ENCODE measurements around the gene STK31.
"Not testable (repeated sequence)": the region's sequence is repeated elsewhere in the genome, so short reads cannot be mapped to it uniquely, and the experiment has no call there.

The STK31 gene

DNA sequence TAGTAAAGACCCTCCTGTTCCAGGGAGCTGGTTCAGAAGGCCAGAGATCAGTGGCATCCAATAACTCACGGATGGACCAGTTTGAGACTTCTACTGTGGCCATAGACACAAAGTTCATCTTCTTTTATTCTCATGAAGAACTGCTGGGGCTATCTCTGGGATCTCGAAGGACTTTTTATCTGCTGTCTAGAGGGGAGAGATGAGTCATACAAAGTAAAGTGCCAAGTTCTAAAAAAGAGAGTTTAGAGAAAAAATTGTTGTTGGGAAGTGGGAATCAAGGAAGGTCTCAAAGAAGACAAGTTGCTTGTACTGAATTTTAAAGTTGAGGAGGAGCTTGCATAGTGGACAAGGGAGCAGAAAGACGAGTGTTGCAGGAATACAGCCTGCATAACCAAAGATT, 38.0 kb upstream of the STK31 start:
- H3K9me3 Mint-ChIP-seq, result no peaks in the 10 kb centered on the region
- H3K27ac Mint-ChIP-seq, result no peak overlapping the region
- H3K36me3 Mint-ChIP-seq (ENCODE audit: low read depth), result no peaks in the 10 kb centered on the region
- H3K4me1 Mint-ChIP-seq, result no peaks in the 10 kb centered on the region
- no peak overlapping the region for H3K4me3 Mint-ChIP-seq
- peaks cover 4% of the 10 kb centered on the region for H3K27me3 Mint-ChIP-seq (ENCODE audit: low read depth)
- TF ChIP-seq, protein P1, sequence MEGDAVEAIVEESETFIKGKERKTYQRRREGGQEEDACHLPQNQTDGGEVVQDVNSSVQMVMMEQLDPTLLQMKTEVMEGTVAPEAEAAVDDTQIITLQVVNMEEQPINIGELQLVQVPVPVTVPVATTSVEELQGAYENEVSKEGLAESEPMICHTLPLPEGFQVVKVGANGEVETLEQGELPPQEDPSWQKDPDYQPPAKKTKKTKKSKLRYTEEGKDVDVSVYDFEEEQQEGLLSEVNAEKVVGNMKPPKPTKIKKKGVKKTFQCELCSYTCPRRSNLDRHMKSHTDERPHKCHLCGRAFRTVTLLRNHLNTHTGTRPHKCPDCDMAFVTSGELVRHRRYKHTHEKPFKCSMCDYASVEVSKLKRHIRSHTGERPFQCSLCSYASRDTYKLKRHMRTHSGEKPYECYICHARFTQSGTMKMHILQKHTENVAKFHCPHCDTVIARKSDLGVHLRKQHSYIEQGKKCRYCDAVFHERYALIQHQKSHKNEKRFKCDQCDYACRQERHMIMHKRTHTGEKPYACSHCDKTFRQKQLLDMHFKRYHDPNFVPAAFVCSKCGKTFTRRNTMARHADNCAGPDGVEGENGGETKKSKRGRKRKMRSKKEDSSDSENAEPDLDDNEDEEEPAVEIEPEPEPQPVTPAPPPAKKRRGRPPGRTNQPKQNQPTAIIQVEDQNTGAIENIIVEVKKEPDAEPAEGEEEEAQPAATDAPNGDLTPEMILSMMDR (IDR thresholded peaks at IDR 0.05; ENCODE audit: unreplicated experiment in 3 of 3), result no peak

DNA sequence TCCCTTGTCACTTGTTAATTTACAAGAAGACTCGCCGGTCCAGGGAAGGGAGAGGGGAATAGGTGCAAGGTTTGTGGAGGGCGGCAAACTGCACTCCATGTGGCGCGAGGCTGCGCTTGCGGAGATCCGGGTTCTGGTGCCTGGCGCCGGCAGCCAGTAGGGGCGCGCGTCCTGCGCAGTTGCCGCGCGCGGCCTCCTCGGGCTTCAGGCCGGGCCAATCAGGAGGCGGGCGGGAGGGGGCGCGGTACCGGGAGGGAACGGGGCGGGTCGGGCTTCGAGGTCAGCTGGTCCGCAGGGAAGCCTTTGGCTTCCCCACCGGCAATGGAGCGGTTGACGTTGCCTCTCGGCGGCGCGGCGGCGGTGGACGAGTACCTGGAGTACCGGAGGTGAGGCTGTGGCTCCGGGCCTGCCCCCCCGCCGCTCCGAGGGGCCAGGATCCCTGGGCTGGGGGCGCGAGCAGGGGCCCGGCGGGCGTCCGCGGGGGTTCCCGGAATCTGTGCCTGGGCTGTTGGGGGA, 30.1 kb upstream of the STK31 start, which contains the start of gene FAM221A:
Gene FAM221A, plus strand, starts transcription at position 302 of the 516 bp plus-strand sequence. Its CDS starts 20 bp downstream, at position 322.
- Mint-ChIP-seq H3K27ac (peak within 1 kb of the TSS; percentile 70 to 90 (median 78)), H3K36me3 (ENCODE audit: low read depth) (no peaks in the 10 kb centered on the region), H3K4me3 (peak within 1 kb of the TSS; percentile 91 to 93 (median 92)), H3K4me1 (no peaks in the 10 kb centered on the region), H3K9me3 (no peaks in the 10 kb centered on the region), H3K27me3 (ENCODE audit: low read depth) (peaks cover 5% of the 10 kb centered on the region)
- TF ChIP-seq, protein P1 (IDR thresholded peaks at IDR 0.05; ENCODE audit: unreplicated experiment in 3 of 3), result peak; percentile 65 to 79 (median 71)

DNA sequence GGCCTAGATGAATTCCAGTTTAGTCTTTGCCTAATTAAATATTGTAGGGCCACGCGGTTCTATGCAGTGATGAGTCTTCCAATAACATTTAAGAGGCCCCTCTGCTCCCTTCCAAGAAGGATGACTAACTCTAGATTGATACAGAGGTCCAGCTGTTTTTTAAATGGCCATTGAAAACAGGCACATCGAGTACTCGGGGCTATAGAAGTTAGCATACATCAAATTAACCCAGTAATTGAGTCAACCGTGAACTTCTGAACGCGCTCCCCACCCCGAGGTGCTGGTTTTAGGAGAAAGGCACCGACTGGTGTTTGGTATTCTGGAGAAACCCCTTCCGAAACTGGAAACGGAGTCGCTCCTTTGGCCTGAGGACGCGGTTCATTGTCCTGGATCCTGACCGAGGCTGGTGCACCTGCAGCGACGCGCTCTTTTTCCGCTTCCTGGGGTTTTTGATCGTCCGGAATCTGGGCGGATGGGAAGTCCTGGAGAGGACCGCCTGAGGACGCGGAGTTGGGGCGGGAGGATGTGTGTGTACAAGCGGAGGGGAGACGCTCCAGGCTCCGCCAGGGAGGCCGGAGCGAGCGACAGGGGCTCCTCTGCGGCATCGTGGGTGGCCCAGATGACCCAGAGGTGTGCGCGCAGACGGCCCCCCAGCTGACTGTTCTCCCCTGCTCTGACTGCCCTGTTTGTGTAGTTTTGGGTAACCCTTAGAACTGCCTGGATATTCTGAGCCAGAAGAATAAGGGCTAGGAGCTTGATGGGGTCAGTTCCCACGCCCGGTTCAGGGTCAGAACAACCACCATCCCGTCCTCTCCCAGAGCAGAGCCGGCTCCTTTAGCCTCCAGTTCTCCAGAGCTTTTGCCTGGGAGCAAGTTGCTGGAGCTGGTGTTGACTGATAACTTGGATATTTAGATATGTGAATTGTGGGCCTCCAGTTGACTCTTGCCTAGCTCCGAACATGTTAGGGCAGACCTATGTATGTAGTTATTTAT, 29.3 kb upstream of the STK31 start:
- TF ChIP-seq, protein P1 (IDR thresholded peaks at IDR 0.05; ENCODE audit: unreplicated experiment in 3 of 3), result no peak
- peak overlapping the region; percentile 91 to 93 (median 92) for H3K4me3 Mint-ChIP-seq
- H3K4me1 Mint-ChIP-seq, result no peaks in the 10 kb centered on the region
- H3K27me3 Mint-ChIP-seq (ENCODE audit: low read depth), result peaks cover 5% of the 10 kb centered on the region
- no peaks in the 10 kb centered on the region for H3K36me3 Mint-ChIP-seq (ENCODE audit: low read depth)
- peak overlapping the region; percentile 70 to 90 (median 78) for H3K27ac Mint-ChIP-seq
- no peaks in the 10 kb centered on the region for H3K9me3 Mint-ChIP-seq

DNA sequence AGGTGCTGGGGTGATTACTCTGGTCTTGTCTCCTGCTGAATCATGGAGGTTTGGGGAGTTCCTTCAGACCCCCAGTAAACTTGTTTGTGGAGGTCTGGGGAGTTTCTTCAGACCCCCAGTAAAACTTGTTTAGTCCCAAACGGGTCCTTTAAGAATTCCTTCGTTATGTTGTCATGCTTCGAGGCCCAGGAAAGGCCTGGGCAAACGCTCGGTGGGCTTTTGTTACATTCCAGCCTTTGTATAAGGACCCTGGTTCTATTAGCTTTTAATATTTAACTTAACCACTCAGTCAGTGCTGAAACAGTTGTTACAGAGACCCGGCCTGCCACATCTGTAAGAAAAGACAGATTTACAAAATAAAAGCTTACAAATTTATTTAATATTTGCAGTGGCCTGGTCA, 26.0 kb upstream of the STK31 start:
- H3K4me1 Mint-ChIP-seq; H3K27me3 Mint-ChIP-seq (ENCODE audit: low read depth); H3K9me3 Mint-ChIP-seq; H3K36me3 Mint-ChIP-seq (ENCODE audit: low read depth): not testable (repeated sequence)
- H3K27ac Mint-ChIP-seq, result peak overlapping the region; percentile 95 to 96 (median 95)
- H3K4me3 Mint-ChIP-seq, result peak overlapping the region; percentile 23 to 43 (median 34)

DNA sequence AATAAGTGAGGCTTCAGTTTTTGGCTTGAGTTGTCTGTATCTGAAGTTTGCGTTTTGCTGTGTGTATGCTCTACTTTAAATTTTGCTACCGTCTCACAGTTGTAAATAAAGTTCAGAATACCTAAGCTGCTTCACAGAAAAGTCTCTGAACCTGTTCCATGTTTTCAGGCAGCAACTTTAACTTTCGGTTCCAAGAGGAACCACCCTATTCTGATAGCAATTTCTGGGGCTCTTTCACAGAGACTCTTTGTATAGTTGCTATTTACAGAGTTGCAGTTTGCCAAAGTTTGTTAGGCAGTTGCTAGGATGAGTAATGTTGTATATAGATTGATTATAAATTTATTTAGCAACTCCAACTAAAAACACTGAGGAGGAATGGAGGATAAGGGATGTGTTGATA, 24.3 kb upstream of the STK31 start:
- TF ChIP-seq, protein P1 (IDR thresholded peaks at IDR 0.05; ENCODE audit: unreplicated experiment in 3 of 3), result no peak
- Mint-ChIP-seq H3K4me3 (no peak overlapping the region), H3K27me3 (ENCODE audit: low read depth) (no peaks in the 10 kb centered on the region), H3K36me3 (ENCODE audit: low read depth) (peaks cover under 1% of the 10 kb centered on the region), H3K9me3 (no peaks in the 10 kb centered on the region), H3K27ac (peak overlapping the region; percentile 76 to 86 (median 80)), H3K4me1 (no peaks in the 10 kb centered on the region)

DNA sequence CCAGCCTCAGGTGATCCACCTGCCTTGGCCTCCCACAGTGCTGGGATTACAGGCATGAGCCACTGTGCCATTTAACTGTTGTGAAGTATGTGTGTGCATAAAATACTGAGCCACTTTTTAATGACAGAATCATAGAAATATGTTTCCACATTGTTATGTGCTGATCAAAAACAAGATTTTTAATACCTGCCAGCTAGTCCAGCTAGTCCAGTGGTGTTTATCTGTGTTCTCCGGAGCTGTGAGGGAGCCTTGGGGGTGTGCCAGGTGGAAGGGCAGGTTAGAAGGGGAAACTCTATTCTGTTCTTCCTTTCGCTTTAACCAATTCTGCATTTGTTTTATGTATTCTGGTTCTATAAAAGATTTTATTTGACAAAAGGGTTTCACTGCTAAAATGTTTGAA, 23.0 kb upstream of the STK31 start:
- no peaks in the 10 kb centered on the region for H3K27me3 Mint-ChIP-seq (ENCODE audit: low read depth)
- TF ChIP-seq, protein P1 (IDR thresholded peaks at IDR 0.05; ENCODE audit: unreplicated experiment in 3 of 3), result no peak
- H3K4me1 Mint-ChIP-seq, result no peaks in the 10 kb centered on the region
- no peak overlapping the region for H3K4me3 Mint-ChIP-seq
- H3K9me3 Mint-ChIP-seq, result no peaks in the 10 kb centered on the region
- H3K27ac Mint-ChIP-seq, result peak overlapping the region in 1 of 3 experiments; percentile 25
- H3K36me3 Mint-ChIP-seq (ENCODE audit: low read depth), result peaks cover 10% of the 10 kb centered on the region

Measured in nephron (organoid).